ENCODE data around the gene ALK.

The ALK gene

DNA sequence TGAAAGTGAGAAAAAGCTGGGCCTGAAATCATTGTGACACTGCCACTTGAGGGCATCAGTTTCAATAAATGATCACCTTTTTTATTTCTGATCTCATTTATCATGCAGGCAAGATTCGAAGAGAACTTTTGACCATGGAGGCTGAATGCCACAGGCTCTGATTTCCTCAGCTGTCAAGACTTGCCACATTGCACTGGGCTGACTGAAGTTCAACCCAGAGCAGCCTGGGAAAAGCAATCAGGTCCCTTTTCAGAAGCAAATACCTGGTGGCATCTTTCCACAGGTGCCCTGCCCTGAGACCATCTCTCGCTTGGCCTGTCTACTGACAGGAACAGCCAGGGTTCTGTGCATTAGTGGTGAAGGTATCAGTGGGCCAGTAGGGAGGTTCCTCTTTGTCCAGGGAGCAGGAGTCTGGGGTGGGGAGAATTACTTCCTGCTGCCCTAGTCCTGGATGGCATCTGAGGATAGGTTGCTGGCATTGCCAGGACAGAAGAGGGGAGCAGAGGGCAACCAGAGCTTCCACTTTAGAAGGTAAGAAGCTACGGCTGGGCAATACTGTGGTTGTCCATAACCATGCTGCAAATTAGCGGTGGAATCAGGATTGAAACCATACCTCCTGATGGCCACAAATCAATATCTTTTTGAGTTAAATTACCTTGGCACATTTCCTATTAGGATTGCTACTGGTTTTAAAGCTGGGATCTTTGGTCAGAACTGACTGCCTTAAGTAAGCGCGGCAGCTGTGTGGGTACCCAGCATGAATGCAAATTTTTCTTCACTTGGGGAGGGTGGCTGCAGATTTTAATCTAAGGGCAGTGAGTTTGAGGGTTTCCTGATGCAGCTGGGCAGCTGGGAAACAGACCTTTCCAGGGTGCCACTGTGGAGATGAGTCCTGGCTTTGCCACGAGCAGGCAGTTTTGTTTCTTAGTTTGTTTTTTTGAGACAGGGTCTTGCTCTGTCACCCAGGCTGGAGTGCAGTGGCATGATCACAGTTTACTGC, 394.5 kb downstream of the ALK start:
- no peak for DNase-seq (ENCODE audit: low read depth)

DNA sequence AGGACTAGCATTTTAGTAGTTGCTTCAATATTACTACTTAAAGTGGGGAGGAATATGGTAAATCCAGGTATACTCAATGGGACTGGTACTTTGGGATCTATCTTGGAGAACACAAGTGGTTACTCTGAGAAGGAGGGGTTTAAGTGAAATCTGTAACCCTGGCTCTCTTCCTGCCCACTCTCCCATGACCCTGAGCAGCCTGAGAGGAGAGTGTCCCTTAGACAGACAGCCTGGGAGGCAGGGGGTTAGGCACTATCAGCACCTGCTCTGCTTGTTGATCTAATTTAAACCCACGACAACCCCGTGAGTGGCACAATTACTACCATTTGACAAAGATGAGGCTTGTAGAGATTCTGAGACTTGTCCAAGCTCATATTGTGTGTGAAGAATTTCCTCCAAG, 395.5 kb downstream of the ALK start:
- no peak for DNase-seq (ENCODE audit: low read depth)

DNA sequence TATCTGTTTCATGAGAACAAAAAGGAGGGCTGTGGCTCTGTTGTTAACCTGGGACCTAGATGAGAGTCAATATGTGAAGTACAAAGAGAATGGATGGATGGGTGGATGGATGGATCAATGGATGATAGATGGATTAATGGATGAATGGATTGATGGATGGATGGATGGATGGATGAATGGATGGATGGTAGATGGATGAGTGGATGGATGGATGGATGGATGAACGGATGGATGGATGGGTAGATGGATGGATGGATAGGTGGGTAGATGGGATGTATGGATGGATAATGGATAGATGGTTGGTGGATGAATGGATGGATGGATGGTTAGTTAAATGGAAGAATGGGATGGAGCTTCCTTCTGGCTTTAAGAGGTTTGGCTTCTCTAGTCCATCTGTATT, 396.7 kb downstream of the ALK start:
- DNase-seq (ENCODE audit: low read depth) = no peak

DNA sequence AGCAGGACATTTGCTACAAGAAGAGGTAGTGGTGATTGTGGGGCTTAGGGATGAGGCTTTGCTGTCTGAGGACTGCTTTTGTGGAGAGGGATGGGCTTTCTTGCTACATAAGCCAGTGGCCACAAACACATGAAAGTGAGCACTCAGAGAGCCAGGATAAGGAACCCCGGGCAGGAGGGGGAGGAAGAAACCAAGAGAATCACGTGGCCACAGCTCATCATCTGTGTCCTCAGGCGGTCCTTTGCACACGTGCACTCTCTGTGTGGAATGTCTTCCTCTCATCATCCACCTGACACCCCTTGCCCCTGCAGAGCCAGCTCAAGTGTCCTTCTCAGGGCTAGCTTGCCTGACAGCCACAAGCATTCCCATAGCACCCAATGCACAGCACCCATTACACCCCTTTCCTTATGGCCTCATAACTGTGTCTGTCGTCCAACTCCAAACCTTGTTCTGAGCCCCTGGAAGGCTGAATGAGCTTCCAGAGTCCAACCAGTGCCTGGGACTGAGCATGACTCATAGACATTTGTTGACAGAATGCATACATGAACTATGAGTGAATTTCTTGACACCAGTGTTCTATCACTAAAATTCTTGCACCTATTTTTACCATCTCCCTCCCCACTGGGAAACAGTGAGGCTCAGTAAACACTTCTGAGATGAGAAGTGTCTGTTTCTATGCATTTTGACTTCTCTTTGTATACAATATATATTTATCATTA, 398.3 kb downstream of the ALK start:
- peak; percentile 32 for DNase-seq (ENCODE audit: low read depth)

DNA sequence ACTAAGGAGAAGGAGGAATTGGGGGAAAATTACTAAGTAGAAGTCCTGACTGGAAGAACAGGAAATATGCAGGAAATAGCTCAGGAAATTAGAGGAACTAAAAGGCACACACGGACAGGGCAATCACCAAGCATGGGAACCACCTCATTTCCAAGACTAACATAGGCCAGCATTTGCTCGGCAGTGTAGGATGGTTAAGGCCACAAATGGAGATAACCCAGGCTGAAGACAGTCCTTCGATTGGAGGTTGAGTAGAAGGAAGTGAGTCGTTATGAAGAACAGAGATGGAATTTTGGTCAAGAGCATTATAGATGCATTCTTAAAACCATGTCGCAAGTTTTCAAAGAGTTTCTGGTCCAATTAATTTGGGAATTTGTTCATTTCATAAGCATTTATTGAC, 401.4 kb downstream of the ALK start:
- DNase-seq (ENCODE audit: low read depth) = no peak

DNA sequence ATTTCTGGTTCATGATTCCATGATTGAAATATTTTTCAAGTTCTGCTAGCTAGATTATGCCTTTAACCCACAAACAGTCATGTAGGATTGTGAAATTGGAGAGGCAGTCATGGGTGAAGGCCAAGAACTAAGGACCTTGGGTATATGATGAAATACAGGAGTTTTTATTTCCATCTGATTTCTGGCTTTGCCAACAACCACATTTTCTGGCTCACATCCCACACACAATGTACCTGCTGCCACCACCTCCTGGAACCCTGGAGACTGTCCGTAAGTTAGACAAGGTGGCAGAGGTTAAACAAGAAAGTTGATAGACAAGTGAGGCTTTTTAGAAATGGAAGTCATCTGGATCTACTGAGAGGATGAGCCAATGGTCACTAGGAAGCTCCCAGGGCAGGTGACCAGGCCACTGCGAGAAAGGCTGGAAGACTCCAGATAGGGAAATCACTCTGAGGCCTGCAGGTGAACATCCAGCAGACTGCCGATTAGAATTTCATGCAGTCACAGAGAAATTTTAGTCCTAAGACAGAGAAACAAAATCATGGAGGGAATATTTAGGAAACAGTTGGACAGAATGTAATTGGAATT, 402.0 kb downstream of the ALK start:
- DNase-seq (ENCODE audit: low read depth) = peak; percentile 71

DNA sequence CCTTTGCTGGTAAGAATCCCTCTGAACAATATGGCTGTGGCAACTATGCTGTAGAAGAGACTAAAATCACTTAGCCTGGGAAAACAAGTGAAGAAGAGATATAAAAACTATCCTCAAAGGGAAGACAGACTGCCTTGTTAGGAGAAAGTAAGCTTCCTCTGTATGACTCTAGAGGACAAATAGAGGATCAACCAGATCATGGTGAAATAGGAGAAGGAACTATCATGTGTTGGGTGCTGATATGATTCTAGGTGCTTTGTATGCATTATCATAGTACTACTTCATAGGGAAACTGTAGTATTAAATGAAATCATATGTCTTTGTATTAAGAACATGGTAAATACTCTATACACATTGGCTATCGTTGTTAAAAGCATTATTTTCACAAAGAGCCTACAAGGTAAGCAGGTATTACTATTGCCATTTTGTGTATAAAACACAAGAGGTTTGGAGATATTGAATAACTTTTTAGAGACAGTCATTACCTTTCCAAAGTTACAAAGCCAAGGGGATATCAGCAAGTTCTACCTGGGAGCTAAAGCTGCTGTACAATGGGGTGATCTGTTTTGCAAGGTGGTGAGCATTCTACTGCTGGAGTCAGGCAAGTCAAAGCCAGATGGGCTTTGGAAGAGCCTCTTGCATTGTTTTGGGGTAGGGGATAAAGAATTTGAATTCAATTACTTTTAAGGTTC, 402.6 kb downstream of the ALK start:
- no peak for DNase-seq (ENCODE audit: low read depth)

DNA sequence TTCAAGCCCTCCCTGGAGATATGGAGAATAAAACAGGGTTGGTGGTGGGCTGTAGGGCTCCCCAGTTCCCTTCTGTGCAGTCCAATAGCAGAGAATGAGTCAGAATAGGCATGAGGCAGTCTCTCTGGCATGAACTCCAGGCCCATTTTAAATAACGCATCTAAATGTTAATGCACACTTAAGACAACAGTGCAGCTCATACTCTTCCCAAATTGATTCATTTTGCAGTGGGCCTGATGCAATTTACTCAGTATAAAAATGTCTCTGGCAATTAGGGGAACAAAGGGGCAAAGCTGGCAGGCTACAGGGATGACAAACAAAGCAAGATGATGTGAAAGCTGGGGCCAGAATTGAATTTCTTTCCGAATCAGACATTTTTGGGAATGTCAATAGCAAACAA, 403.4 kb downstream of the ALK start:
- no peak for DNase-seq (ENCODE audit: low read depth)

DNA sequence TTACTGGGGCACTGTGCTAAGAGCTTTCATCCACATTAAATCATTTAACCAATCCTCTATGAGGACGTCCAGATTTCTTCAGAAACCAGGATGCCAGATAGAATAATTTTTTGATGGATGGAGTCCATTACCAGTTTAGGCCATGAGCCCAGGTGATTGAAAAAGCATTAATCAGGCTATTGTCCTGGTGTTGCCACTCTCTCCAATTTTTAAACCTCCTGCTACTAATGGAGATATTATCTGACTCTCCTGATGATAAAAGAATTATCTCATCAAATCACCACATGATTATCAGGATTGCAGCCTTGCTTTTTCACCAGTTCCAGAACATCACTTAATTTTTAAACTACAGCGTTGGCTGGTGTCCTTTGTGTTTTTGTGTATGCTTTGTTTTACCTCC, 404.0 kb downstream of the ALK start:
- no peak for DNase-seq (ENCODE audit: low read depth)

DNA sequence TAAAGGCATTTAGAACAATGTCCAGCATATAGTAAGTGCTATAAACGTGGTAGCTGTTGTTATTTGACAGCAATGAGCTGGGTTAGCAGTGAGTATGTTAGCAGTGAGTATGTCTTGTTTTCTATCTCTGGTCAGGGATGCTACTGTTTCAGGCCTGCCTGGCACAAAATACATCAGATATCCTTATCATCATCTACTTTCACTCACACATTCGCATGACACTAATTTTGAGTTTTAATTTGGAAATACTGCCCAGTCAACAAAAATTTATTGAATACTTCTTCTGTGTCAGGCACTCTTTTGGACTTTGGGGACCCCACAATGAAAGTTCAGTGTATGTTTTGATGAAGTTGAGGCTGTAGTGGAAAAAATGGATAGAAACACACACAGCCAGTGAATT, 404.6 kb downstream of the ALK start:
- DNase-seq (ENCODE audit: low read depth) = no peak

DNA sequence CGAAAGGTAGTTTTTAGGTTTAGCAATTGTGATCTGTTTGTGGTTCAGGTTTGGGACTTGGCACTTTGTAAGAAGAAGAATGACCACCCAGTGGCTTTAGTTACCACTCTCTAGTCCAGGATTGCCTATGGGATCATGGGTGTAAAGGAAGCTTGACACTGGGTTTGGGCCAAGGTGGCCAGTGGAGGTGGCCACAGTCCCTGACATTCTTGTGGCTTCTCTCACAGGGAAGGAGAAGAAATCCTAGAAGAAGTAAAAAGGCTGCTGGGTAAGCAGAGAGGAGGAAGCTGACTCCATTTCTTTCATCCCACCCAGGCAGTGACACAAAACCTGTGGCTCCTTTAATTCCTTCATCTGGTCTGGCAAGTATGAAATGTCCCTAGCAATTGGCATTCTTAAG, 411.5 kb downstream of the ALK start:
- DNase-seq (ENCODE audit: low read depth) = no peak

DNA sequence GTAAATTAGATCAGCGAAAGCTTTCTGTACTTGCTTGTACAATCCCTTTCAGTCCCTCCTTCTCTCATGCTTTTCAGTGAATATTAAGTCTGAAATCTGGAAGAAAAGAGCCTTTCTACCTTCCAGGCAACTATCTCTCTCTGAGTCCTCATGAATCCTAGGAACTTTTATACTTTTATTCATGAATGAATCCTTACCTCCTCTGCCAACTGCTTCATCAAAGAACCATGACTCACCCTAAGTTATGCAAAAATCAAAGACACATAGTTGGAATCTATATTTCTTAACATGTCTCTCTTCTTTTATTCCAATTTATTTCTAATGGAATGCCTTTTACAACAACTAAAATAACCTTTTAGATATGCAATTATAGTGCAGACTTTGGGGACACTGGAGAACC, 412.0 kb downstream of the ALK start:
- no peak for DNase-seq (ENCODE audit: low read depth)

DNA sequence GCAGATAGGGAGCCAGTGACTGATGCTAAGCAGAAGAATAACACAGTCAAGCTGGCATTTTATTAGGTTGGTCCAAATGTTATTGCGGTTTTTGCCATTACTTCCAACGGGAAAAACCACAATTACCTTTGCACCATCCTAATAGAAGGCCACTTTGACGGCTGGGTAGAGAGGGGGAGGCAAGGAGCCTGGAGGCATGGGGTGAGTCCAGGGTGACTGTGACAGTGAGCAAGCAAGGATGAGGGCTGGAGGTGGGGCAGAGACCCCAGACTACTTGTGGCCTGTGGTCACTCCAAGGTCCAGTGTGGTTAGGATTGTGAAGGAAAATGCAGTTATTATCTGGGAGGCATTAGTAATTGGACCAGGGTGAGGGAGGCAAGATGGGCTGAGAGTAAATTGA, 416.6 kb downstream of the ALK start:
- no peak for DNase-seq (ENCODE audit: low read depth)

DNA sequence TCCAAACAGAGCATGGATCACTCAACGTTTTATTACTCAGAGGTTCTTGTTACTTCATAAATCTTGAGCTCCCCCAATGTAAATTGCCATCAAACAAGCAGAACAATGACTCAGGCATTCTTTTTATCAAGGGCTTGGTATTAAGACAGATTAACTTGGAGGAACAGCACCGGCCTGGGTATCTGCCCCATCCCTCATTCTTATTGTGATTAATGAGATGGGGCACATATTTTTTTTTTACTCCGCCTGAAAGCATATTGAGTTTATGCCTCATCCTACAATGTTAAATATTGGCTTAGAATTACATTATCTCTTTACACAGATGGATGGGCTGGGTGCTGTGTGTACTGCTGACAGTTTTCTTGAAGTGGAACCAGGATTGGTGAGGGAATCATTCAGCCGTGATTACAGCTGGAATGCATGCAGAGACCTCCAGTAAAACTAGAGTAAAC, 418.9 kb downstream of the ALK start:
- no peak for DNase-seq (ENCODE audit: low read depth)

DNA sequence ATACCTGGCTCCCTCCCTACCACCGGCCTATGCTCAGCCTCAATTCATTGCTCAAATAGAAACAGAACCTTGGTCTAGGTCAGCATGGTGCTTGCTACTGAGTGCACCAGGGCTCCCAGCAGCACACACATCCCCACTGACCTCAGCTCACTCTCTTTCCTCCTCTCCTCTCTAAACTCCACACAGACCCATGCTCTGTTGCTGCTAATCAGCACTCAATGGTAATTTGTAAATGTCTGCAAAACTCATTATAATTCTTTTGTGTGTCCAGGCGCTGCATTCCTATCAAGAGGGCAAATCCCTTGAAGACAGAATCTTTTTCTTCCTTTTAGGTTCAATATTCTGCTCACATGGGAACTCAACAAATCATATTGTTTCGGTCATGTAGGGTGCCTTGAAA, 424.0 kb downstream of the ALK start:
- DNase-seq (ENCODE audit: low read depth) = no peak

DNA sequence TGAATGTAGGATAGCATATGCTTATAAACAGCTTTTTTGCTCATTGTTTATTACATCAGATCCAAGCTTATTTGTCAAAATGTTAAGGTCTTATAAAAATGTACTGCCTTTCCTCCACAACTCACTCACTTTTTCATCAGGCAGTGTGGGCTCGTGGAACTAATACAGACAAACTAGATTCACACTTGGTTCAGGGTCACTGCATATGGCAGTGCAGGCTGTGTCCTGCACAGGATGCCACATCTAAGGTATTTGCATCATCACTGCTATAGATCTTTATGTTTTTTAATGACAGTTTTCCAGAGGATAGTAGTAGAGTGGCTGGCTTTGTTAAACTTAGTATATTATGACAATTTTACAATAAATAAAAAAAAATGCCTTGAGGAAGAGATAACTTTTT, 425.2 kb downstream of the ALK start:
- DNase-seq (ENCODE audit: low read depth) = no peak

DNA sequence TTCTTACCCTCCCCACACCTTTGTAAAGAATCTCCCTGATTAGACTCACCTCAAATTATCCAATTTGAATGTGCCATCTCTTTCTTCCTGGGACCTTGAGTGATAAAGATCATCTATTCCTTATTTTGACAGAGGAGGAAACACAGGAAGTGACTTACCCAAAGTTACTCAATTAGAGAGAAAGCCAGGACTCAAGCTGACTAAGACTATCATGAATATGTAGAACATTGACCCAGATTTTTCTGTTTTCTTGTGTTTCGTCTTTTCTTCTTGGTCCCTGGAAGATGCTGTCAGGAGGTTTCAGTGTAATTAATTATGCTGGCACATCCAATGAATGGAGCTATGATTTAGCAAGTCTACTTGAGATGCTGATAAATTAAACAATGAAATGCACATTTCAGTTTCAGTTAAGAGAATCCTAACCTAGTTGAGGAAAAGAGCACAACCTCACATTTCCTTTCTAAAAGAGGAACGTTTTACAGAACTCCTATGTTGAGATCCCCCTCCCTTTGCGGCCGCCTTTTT, 425.8 kb downstream of the ALK start:
- no peak for DNase-seq (ENCODE audit: low read depth)

DNA sequence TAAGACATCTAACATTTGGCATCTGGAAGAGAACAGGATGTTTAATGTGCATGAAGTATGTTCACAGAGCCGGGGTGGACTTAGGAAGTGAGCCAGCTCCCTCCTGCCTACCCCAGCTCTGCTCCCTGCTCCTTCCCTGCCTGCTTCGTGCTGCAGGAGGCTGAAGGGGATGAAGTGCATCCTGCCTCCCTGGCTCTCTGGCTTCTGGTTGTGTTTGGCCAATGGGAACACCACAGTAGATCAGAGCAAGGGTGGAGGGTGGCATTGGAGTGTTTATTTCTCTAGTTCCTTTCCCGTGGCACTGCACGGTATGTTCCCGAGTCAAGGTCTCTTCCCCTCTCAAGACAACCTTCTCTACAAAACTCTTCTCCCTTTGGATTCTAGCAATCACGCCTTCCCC, 426.3 kb downstream of the ALK start:
- no peak for DNase-seq (ENCODE audit: low read depth)

DNA sequence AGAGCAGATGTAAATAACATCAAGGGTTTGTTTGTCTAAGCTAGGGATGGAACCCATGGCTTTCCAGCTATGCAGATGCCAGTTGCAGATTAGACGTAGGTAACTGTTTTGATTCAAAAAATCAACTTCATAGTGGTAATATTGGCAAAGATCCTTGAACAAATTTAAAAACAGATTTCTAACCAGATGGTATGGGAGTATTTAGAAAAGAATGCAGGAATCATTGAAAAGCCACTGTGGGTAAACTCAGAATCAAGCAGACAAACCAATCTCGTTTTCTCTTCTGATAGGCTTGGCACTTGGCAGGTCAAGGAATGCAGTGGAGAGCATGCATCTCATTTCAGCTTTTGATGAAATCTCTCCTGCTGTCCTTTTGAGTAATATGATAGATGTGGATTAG, 428.7 kb downstream of the ALK start:
- DNase-seq (ENCODE audit: low read depth) = no peak

DNA sequence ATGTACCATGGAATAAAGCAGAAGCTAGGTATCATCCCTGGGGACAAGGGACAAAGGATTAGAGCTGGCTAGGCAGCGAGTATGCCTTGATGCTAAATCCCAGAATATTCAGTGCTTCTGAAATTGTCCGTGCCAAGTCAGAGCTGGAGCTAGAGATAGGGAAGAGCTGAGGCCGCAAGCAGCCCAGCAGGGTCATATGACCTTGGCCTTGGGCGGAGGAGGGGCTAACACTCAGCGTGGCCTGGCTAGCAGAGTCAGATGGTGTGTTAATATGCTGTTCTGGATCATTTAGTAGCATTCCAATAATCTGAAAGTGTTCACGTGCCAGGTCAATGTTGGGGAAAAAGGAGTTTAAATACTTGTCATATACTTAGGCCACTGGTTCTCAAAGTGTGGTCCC, 431.3 kb downstream of the ALK start:
- DNase-seq (ENCODE audit: low read depth) = no peak

DNA sequence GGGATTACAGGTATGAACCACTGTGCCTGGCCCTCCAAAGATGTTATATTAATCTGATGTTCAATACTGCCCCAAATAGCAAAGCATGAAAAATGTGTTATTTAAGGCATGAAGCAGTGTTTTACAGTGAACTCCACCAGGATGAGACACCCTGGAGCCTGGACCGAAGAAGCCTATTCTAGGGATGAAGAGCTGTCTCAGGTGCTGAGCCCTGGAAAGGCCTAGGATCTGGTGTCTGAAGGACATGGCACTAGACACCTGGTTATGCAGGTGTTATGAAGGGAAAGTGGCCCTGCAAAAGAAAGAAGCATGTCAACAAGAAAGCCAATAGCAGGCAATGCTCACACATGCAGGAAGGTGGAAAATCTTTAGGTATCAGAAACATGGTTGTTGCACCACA, 431.8 kb downstream of the ALK start:
- DNase-seq (ENCODE audit: low read depth) = no peak

DNA sequence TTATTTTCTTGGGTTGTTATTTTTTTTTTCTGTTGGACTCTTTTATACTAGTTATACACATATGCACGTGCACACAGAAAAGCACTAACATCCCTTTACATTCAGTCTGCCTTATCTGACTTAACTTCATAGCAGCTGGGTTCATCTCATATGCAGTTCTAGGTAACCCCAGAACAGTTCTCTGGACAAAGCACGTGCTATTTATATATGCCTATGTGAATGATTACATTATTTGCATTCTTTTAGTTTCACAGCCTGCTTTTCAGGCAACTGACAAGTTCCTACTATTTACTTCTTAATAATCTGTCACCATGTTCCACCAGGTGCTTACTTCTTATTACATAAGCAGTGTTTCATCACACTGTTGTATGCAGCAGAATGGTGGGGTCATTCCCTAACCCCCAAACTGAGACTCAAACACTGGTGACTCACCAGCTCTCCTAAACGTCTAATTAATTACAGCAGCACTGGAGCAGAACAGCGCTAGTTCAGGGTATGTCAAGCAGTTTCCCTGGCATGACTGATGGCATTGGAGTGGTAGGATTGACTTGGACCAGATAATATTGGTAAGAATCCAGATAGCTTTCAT, 433.3 kb downstream of the ALK start:
- no peak for DNase-seq (ENCODE audit: low read depth)

All from stromal cell of bone marrow (primary cell).